AG04450 (cell line): Measurements from ENCODE around the gene GABBR2. TPM values are rescaled to one million over a fixed set of nuclear protein-coding genes. Genes with fewer than 3 reads are reported as not detected.

ENCODE experiments used
- CTCF ChIA-PET: fragments of 300-600, 350-600 bp; formaldehyde crosslinking; extraction: SDS; loops from one replicate; lab custom pipeline; 2022; ENCODE audit warnings: antibody characterized with exemption, inconsistent platforms; lab: Charles Lee
- POLR2A ChIA-PET: fragments of 350-600 bp; formaldehyde crosslinking; extraction: SDS; loops from one replicate; lab custom pipeline; 2021; ENCODE audit warnings: antibody characterized with exemption, inconsistent platforms; lab: Yijun Ruan, JAX
- DNase-seq: peaks from one replicate; pipeline ENCODE4 v3.0.0-alpha.2; 2011; ENCODE audit warnings: low read depth, low spot score
- H3K27ac ChIP-seq: one replicate; pipeline ENCODE4 v1.5.1; 2012; ENCODE audit warnings: low read depth, low read length, control low read depth
- H3K27me3 ChIP-seq: one replicate; pipeline ENCODE4 v1.6.0; 2012; ENCODE audit warnings: low read length; ENCODE audit not compliant: control insufficient read depth, insufficient read depth
- H3K4me3 ChIP-seq: 2 replicates; pipeline ENCODE4 v1.5.1; 2011; ENCODE audit warnings: mild to moderate bottlenecking, low read depth, low read length, control low read depth
- H3K9me3 ChIP-seq: 2 replicates; pipeline ENCODE4 v1.5.1; 2012; ENCODE audit warnings: low read length; ENCODE audit not compliant: control insufficient read depth, insufficient read depth
- polyA plus RNA-seq: library from polyadenylated mRNA; depleted of rRNA; stranded (reverse); fragments of >200 nt; gene quantifications from 2 replicates; pipeline ENCODE4 v1.2.3, GENCODE V29; 2011
- TF ChIP-seq, protein P1 (sequence below): IDR thresholded peaks from 2 replicates; pipeline ENCODE4 v1.5.1; 2011; ENCODE audit warnings: low read depth, low read length, control low read depth, inconsistent platforms

The GABBR2 gene
- polyA plus RNA-seq, 1 experiment, result 2.4 TPM

DNA sequence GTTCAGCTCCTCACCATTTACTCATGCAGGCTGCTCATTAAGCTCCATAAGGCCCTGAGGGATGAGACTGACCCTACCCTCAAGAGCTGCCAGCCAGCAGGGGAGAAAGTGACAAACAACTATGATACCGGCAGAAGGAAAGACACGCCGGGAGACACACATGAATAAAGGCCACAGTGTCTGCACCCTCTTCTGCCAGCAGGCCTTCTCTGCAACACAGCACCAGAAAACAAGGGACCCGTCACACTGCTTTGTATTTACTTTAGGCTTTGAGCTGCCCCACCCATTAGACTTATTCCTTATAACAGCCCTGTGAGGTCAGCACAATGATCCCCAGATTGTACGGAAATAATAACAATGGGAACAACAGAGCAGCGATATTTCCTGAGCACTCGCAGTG lies 7.2 kb downstream of the GABBR2 start:
- peaks cover 33% of the 10 kb centered on the region for H3K27me3 ChIP-seq
- CTCF ChIA-PET, result interaction anchor here (0.9 kb wide), 1 partner anchor 74 kb away, joined by 4 read pairs; no protein-coding TSS in a partner anchor

DNA sequence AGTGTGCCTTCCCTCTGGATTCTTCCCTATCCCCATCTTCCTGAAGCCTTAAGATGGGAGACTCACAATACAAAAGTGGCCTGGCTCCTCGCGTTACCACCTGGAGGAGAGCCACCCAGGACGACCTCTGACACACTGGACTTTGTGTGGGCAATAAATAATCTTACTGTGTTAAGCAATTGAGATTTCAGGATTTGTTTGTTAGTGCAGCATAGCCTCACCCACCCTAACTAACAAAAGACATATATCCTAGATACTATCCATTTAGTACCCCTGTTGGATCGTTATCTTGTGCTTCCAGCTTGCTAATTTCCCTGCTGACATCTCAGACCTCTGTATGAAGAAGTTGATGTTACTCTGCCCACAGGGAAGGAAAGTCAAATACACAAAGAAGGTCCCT lies 7.9 kb downstream of the GABBR2 start:
- no peak overlapping the region for H3K27ac ChIP-seq
- TF ChIP-seq, protein P1, sequence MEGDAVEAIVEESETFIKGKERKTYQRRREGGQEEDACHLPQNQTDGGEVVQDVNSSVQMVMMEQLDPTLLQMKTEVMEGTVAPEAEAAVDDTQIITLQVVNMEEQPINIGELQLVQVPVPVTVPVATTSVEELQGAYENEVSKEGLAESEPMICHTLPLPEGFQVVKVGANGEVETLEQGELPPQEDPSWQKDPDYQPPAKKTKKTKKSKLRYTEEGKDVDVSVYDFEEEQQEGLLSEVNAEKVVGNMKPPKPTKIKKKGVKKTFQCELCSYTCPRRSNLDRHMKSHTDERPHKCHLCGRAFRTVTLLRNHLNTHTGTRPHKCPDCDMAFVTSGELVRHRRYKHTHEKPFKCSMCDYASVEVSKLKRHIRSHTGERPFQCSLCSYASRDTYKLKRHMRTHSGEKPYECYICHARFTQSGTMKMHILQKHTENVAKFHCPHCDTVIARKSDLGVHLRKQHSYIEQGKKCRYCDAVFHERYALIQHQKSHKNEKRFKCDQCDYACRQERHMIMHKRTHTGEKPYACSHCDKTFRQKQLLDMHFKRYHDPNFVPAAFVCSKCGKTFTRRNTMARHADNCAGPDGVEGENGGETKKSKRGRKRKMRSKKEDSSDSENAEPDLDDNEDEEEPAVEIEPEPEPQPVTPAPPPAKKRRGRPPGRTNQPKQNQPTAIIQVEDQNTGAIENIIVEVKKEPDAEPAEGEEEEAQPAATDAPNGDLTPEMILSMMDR, result no peak
- CTCF ChIA-PET, result no interaction called here
- H3K27me3 ChIP-seq, result peaks cover 39% of the 10 kb centered on the region
- no peak overlapping the region for H3K4me3 ChIP-seq
- DNase-seq, result no peak
- POLR2A ChIA-PET, result no interaction called here
- no peaks in the 10 kb centered on the region for H3K9me3 ChIP-seq

More for the DNA sequence above, 7.2 kb downstream of the GABBR2 start:
- POLR2A ChIA-PET, result no interaction called here
- Histone ChIP-seq H3K4me3 (no peak overlapping the region), H3K9me3 (no peaks in the 10 kb centered on the region), H3K27ac (no peak overlapping the region)
- TF ChIP-seq, protein P1, result no peak
- no peak for DNase-seq

DNA sequence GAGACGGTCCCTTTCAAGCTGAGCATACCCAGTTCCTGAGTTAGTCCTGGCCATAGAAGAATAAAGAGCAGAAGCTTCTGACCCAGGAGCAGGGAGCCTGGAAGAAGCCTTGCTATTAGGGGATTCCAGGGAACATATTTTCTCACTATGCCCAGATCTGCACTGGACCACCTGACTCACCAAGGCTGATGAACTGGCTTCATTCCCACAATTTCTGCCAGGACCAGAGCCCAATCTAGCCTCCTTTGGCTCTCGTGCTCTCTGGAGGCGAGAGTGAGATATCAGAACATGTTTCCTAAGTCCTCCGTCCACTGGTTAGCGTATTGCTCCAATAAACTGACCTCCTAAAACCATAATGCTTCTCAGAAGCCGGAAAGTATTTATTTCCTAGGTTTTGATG lies 9.9 kb downstream of the GABBR2 start:
- no peak overlapping the region for H3K4me3 ChIP-seq
- no peak overlapping the region for H3K27ac ChIP-seq
- TF ChIP-seq, protein P1, result no peak
- CTCF ChIA-PET, result interaction anchor here (0.9 kb wide), 1 partner anchor 31 kb away, joined by 3 read pairs; no protein-coding TSS in a partner anchor
- H3K27me3 ChIP-seq, result peaks cover 38% of the 10 kb centered on the region
- no peaks in the 10 kb centered on the region for H3K9me3 ChIP-seq
- no peak for DNase-seq
- POLR2A ChIA-PET, result interaction anchor here (0.6 kb wide), 1 partner anchor 342 kb away, joined by 3 read pairs; no protein-coding TSS in a partner anchor

DNA sequence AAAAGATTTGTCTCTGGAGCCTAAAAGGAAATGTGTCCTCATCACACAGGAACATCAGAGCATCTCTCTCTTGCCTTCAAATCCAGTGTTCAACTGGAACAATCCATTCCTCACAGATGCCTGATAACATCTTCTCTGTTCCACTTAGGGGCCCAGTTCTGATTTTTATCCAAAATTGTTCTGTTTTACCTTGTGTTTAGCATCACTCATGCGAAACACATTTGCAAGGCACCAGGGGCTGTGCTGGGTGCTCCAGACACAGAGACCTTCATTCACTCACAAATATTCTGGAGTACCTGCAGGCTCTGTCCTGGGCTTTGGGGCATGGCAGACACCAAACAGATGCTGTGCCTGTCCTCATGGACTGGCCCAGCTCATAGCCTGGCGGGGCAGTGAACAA lies 13.8 kb downstream of the GABBR2 start:
- TF ChIP-seq, protein P1, result no peak
- CTCF ChIA-PET, result interaction anchor here (0.9 kb wide), 1 partner anchor 11 kb away, joined by 3 read pairs; no protein-coding TSS in a partner anchor
- POLR2A ChIA-PET, result no interaction called here

DNA sequence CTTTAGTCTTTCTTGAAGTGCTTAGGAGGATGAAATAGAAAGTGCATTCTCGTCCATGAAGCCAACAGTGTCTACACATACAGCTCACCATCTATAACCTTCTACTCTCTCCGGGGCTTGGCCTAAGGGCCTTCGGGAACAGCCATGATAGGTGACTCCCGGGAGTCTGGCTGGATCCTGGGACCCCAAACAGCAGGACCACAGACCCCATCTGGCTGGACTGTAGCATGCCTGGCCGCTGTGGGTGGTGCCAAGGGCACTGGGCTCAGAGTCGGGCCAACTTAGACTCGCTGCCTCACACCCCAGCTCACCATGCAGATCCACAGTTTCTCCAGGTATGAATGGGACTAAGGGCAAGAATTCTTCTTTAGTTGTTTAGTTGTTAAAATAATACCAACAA lies 16.3 kb downstream of the GABBR2 start:
- no peak for DNase-seq
- no peak overlapping the region for H3K4me3 ChIP-seq
- no peaks in the 10 kb centered on the region for H3K9me3 ChIP-seq
- ChIA-PET POLR2A (no interaction called here), CTCF (no interaction called here)
- no peak overlapping the region for H3K27ac ChIP-seq
- H3K27me3 ChIP-seq, result peaks cover 32% of the 10 kb centered on the region
- TF ChIP-seq, protein P1, result no peak

More for the DNA sequence above, 13.8 kb downstream of the GABBR2 start:
- Histone ChIP-seq H3K27ac (no peak overlapping the region), H3K9me3 (no peaks in the 10 kb centered on the region), H3K4me3 (no peak overlapping the region), H3K27me3 (peaks cover 40% of the 10 kb centered on the region)
- no peak for DNase-seq
